Measurements from ENCODE around the gene RET.

The RET gene

GRCh38 chr10:43117031-43117776 is 40.3 kb downstream of the RET start:
- TF ChIP-seq CTCF (IDR thresholded peaks at IDR 0.05; ENCODE audit: control insufficient read depth, insufficient read depth, low read depth, low read length, missing control alignments): no peak
- no peak overlapping the region for H3K4me3 ChIP-seq (ENCODE audit: control insufficient read depth, low read depth, low read length)
- DNase-seq (ENCODE audit: low read depth): no peak

GRCh38 chr10:43117777-43118583 is 41.1 kb downstream of the RET start:
- no peak for DNase-seq (ENCODE audit: low read depth)
- H3K4me3 ChIP-seq (ENCODE audit: control insufficient read depth, low read depth, low read length): no peak overlapping the region
- no peak for TF ChIP-seq CTCF (IDR thresholded peaks at IDR 0.05; ENCODE audit: control insufficient read depth, insufficient read depth, low read depth, low read length, missing control alignments)

- H3K4me3 ChIP-seq (ENCODE audit: control insufficient read depth, low read depth, low read length): no peak overlapping the region
- no peak for DNase-seq (ENCODE audit: low read depth)
- no peak for TF ChIP-seq CTCF (IDR thresholded peaks at IDR 0.05; ENCODE audit: control insufficient read depth, insufficient read depth, low read depth, low read length, missing control alignments)
Observed at GRCh38 chr10:43118631-43119415, 42.0 kb downstream of the RET start.

- DNase-seq (ENCODE audit: low read depth): no peak
- TF ChIP-seq CTCF (IDR thresholded peaks at IDR 0.05; ENCODE audit: control insufficient read depth, insufficient read depth, low read depth, low read length, missing control alignments): no peak
- no peak overlapping the region for H3K4me3 ChIP-seq (ENCODE audit: control insufficient read depth, low read depth, low read length)
Observed at GRCh38 chr10:43119416-43120115, 42.7 kb downstream of the RET start.

GRCh38 chr10:43120116-43120928 is 43.5 kb downstream of the RET start:
- TF ChIP-seq CTCF (IDR thresholded peaks at IDR 0.05; ENCODE audit: control insufficient read depth, insufficient read depth, low read depth, low read length, missing control alignments): no peak
- no peak overlapping the region for H3K4me3 ChIP-seq (ENCODE audit: control insufficient read depth, low read depth, low read length)
- no peak for DNase-seq (ENCODE audit: low read depth)

Data from AG09309 (cell line).